DOHH2 (cell line): ENCODE results near the gene FAM227B.

Source experiments
- H3F3A ChIP-seq: fragments of 200-600 bp; sonication (generic), shearing (Covaris generic); 2 replicates; pipeline ENCODE4 v1.6.0; 2016; ENCODE audit warnings: antibody characterized with exemption, mild to moderate bottlenecking; ENCODE audit not compliant: control insufficient read depth, insufficient read depth
- H3K27ac ChIP-seq: fragments of 200-600 bp; sonication (generic); 2 replicates; pipeline ENCODE4 v1.5.1; 2014; ENCODE audit warnings: low read depth, mild to moderate bottlenecking, low read length, moderate library complexity
- H3K27me3 ChIP-seq: fragments of 200-600 bp; sonication (generic); 2 replicates; pipeline ENCODE4 v1.6.1; 2014; ENCODE audit warnings: mild to moderate bottlenecking, low read length, mixed read lengths; ENCODE audit not compliant: control insufficient read depth
- H3K36me3 ChIP-seq: fragments of 200-600 bp; sonication (generic); 2 replicates; pipeline ENCODE4 v1.6.1; 2014; ENCODE audit warnings: mild to moderate bottlenecking, low read length, moderate library complexity, mixed read lengths; ENCODE audit not compliant: control insufficient read depth
- H3K4me1 ChIP-seq: fragments of 200-600 bp; sonication (generic); 2 replicates; pipeline ENCODE4 v1.6.1; 2014; ENCODE audit warnings: mild to moderate bottlenecking, low read length, mixed read lengths; ENCODE audit not compliant: control insufficient read depth
- H3K4me2 ChIP-seq: fragments of 200-600 bp; sonication (generic); 2 replicates; pipeline ENCODE4 v1.6.0; 2014; ENCODE audit warnings: mild to moderate bottlenecking, low read length, moderate library complexity
- H3K4me3 ChIP-seq: fragments of 200-600 bp; sonication (generic); 2 replicates; pipeline ENCODE4 v1.5.1; 2014; ENCODE audit warnings: mild to moderate bottlenecking, low read length, mixed read lengths
- H3K79me2 ChIP-seq: fragments of 200-600 bp; sonication (generic); 2 replicates; pipeline ENCODE4 v1.6.1; 2014; ENCODE audit warnings: mild to moderate bottlenecking, low read length, mixed read lengths; ENCODE audit not compliant: control insufficient read depth
- H3K9me2 ChIP-seq: fragments of 200-600 bp; sonication (generic); replicated peaks from 2 replicates; pipeline ENCODE4 v1.6.1; 2014; ENCODE audit warnings: mild to moderate bottlenecking, low read length, mixed read lengths; ENCODE audit not compliant: control insufficient read depth
- H3K9me3 ChIP-seq: fragments of 200-600 bp; sonication (generic); 2 replicates; pipeline ENCODE4 v1.6.1; 2014; ENCODE audit warnings: antibody characterized with exemption, low read length, mixed read lengths; ENCODE audit not compliant: control insufficient read depth, insufficient read depth
- H4K20me1 ChIP-seq: fragments of 200-600 bp; sonication (generic); 2 replicates; pipeline ENCODE4 v1.6.0; 2014; ENCODE audit warnings: low read depth, mild to moderate bottlenecking, antibody characterized with exemption, low read length, moderate library complexity; ENCODE audit not compliant: control insufficient read depth, insufficient read depth
- CTCF ChIP-seq: fragments of 200-600 bp; sonication (generic); IDR thresholded peaks from one replicate; pipeline ENCODE4 v1.5.1; 2014; ENCODE audit warnings: antibody characterized with exemption, mild to moderate bottlenecking, low read depth, low read length; ENCODE audit not compliant: poor library complexity, severe bottlenecking
- EZH2phosphoT487 ChIP-seq: fragments of 200-600 bp; sonication (generic); IDR thresholded peaks from 2 replicates; pipeline ENCODE4 v1.6.1; 2017; ENCODE audit warnings: borderline replicate concordance, mild to moderate bottlenecking, antibody characterized with exemption, low read length, moderate library complexity, mixed read lengths

FAM227B gene

DNA sequence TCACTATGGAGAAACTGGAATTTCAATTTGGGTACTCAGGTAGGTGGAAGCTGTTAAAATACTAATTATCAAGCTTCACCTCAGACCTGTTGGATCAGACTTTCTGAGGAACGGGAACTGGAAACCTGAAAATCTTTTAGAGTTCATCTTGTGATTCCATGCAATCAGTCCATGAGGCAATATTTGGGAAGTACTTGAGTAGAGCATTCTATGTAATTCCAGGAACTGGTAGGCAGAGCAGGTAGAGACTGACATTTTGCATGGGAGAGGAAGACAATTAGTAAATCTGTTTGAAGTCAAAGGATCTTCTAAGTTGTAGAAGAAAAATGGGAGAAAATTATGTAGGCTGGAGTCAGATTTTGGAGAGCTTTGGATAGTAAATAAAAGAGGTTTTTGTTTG is 154.5 kb downstream of the FAM227B start:
- Histone ChIP-seq H3K27ac (no peak overlapping the region), H3K4me1 (no peaks in the 10 kb centered on the region), H3K79me2 (no peaks in the 10 kb centered on the region), H3K36me3 (no peaks in the 10 kb centered on the region), H3F3A (no peaks in the 10 kb centered on the region), H4K20me1 (no peaks in the 10 kb centered on the region), H3K9me3 (no peaks in the 10 kb centered on the region), H3K4me3 (no peak overlapping the region), H3K4me2 (no peak overlapping the region), H3K27me3 (peaks cover 2% of the 10 kb centered on the region), H3K9me2 (no peaks in the 10 kb centered on the region)
- TF ChIP-seq EZH2phosphoT487 (no peak), CTCF (no peak)

- H4K20me1 ChIP-seq: no peaks in the 10 kb centered on the region
- H3K27ac ChIP-seq: no peak overlapping the region
- TF ChIP-seq EZH2phosphoT487 (no peak), CTCF (no peak)
- no peaks in the 10 kb centered on the region for H3K36me3 ChIP-seq
- H3F3A ChIP-seq: no peaks in the 10 kb centered on the region
- no peaks in the 10 kb centered on the region for H3K9me3 ChIP-seq
- no peak overlapping the region for H3K4me2 ChIP-seq
- H3K27me3 ChIP-seq: peaks cover 8% of the 10 kb centered on the region
- H3K9me2 ChIP-seq: no peaks in the 10 kb centered on the region
- no peaks in the 10 kb centered on the region for H3K4me1 ChIP-seq
- H3K4me3 ChIP-seq: no peak overlapping the region
- no peaks in the 10 kb centered on the region for H3K79me2 ChIP-seq
Observed at GRCh38 chr15:49464522-49464921, 156.1 kb downstream of the FAM227B start.

GRCh38 chr15:49462232-49462844 is 158.3 kb downstream of the FAM227B start:
- Histone ChIP-seq H3K4me2 (no peak overlapping the region), H3K27me3 (peaks cover 8% of the 10 kb centered on the region), H3F3A (no peaks in the 10 kb centered on the region)

More at GRCh38 chr15:49462232-49462844, 158.3 kb downstream of the FAM227B start:
- Histone ChIP-seq H3K79me2 (no peaks in the 10 kb centered on the region), H3K9me2 (no peaks in the 10 kb centered on the region), H3K4me3 (no peak overlapping the region), H3K9me3 (no peaks in the 10 kb centered on the region), H4K20me1 (no peaks in the 10 kb centered on the region), H3K4me1 (no peaks in the 10 kb centered on the region), H3K27ac (no peak overlapping the region), H3K36me3 (no peaks in the 10 kb centered on the region)
- no peak for TF ChIP-seq CTCF
